Activated CD8-positive, alpha-beta T cell treated with anti-CD3 and anti-CD28 coated beads for 36 hours (primary cell): ENCODE measurements around the gene KRTAP5-6. TPM values are rescaled to one million over a fixed set of nuclear protein-coding genes. Genes with fewer than 3 reads are reported as not detected.
"Not testable (repeated sequence)": the region's sequence is repeated elsewhere in the genome, so short reads cannot be mapped to it uniquely, and the experiment has no call there.

Experiments used
- ATAC-seq: fragments of 200-7000 bp; cut with Tn5 transposase; one replicate; pipeline ENCODE4 v1.10.0; 2021; ENCODE audit warnings: mild to moderate bottlenecking, moderate library complexity
- CTCF ChIA-PET: fragments of 350-600 bp; sonication (Branson Sonifier 250); formaldehyde crosslinking; loops from one replicate; lab custom pipeline; 2021; ENCODE audit warnings: antibody characterized with exemption; lab: Charles Lee
- POLR2A ChIA-PET: fragments of 350-600 bp; sonication (Branson Sonifier 250); formaldehyde crosslinking; loops from one replicate; lab custom pipeline; 2021; ENCODE audit warnings: antibody characterized with exemption; lab: Charles Lee
- DNase-seq: peaks from one replicate; pipeline ENCODE4 v3.0.0-alpha.2; 2020
- H3K27ac Mint-ChIP-seq: one replicate; pipeline ENCODE4 v1.8.0; 2021; ENCODE audit warnings: mild to moderate bottlenecking, mixed read lengths
- H3K27me3 Mint-ChIP-seq: one replicate; pipeline ENCODE4 v1.8.0; 2021; ENCODE audit warnings: mixed read lengths
- H3K36me3 Mint-ChIP-seq: one replicate; pipeline ENCODE4 v1.8.0; 2021; ENCODE audit warnings: low read depth, mixed read lengths
- H3K4me1 Mint-ChIP-seq: one replicate; pipeline ENCODE4 v1.8.0; 2021; ENCODE audit warnings: low read depth, mixed read lengths
- H3K4me3 Mint-ChIP-seq: one replicate; pipeline ENCODE4 v1.8.0; 2021; ENCODE audit warnings: mild to moderate bottlenecking, moderate library complexity, mixed read lengths
- H3K9me3 Mint-ChIP-seq: one replicate; pipeline ENCODE4 v1.8.0; 2021; ENCODE audit warnings: mixed read lengths
- intact Hi-C: fragments of 100-400 bp; cut with micrococcal nuclease; formaldehyde crosslinking; loops from one replicate; pipeline ENCODE4 v1.10.0; 2022
- total RNA-seq, 2 experiments: library from RNA; stranded (reverse); gene quantifications; one replicate each; pipeline ENCODE4 v1.2.3, GENCODE V29; 2021
- TF ChIP-seq, protein P1 (sequence below): fragments of 200-600 bp; IDR thresholded peaks from one replicate; pipeline ENCODE4 v1.8.0; 2022; ENCODE audit warnings: antibody characterized with exemption, mild to moderate bottlenecking

KRTAP5-6 gene
- total RNA-seq, 2 experiments from 2014 or later = not detected

DNA sequence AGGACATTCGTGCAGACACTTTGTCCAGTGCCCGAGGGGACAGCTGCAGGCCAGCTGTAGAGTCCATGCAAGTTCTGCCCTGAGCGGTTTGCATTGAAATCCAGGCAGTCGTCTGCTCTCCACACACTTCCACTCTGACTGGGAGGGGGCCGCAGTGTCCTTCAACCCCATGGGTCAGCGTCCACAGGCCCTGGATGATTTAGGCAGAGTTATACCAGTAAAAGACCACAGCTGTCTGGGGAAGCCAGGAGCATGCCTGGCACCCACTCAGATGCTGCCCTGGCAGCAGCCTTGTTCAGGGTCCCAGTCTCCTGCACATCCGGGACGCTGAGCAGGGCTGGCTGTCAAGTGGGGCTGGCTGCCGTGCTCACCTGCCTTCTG lies 40.9 kb upstream of the KRTAP5-6 start:
- no peaks in the 10 kb centered on the region for H3K4me1 Mint-ChIP-seq
- H3K27ac Mint-ChIP-seq = no peak overlapping the region
- TF ChIP-seq, protein P1, sequence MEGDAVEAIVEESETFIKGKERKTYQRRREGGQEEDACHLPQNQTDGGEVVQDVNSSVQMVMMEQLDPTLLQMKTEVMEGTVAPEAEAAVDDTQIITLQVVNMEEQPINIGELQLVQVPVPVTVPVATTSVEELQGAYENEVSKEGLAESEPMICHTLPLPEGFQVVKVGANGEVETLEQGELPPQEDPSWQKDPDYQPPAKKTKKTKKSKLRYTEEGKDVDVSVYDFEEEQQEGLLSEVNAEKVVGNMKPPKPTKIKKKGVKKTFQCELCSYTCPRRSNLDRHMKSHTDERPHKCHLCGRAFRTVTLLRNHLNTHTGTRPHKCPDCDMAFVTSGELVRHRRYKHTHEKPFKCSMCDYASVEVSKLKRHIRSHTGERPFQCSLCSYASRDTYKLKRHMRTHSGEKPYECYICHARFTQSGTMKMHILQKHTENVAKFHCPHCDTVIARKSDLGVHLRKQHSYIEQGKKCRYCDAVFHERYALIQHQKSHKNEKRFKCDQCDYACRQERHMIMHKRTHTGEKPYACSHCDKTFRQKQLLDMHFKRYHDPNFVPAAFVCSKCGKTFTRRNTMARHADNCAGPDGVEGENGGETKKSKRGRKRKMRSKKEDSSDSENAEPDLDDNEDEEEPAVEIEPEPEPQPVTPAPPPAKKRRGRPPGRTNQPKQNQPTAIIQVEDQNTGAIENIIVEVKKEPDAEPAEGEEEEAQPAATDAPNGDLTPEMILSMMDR = no peak
- H3K36me3 Mint-ChIP-seq = no peaks in the 10 kb centered on the region
- CTCF ChIA-PET = no interaction called here
- POLR2A ChIA-PET = no interaction called here
- intact Hi-C loops = no loop called here
- no peaks in the 10 kb centered on the region for H3K9me3 Mint-ChIP-seq
- DNase-seq (no peak), ATAC-seq (no peak)
- peaks cover 29% of the 10 kb centered on the region for H3K27me3 Mint-ChIP-seq
- no peak overlapping the region for H3K4me3 Mint-ChIP-seq

DNA sequence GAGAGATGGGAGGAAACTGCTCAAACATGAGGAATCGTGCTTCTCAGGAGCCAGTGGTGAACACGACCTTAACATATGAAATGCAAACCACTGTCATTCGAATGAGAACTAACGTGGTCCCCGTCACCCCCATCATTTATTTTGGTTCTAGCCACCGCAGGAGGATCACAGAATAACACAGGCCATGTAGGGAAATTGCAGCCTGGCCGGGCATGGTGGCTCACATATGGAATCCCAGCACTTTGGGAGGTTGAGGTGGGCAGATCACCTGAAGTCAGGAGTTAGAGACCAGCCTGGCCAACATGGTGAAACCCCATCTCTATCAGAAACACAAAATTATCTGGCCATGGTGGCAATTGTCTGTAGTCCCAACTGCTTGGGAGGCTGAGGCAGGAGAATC lies 40.3 kb upstream of the KRTAP5-6 start:
- ChIA-PET CTCF (no interaction called here), POLR2A (no interaction called here)
- ATAC-seq = no peak
- Mint-ChIP-seq H3K4me1 (no peaks in the 10 kb centered on the region), H3K9me3 (no peaks in the 10 kb centered on the region), H3K27me3 (peaks cover 32% of the 10 kb centered on the region), H3K4me3 (no peak overlapping the region), H3K36me3 (no peaks in the 10 kb centered on the region), H3K27ac (no peak overlapping the region)
- DNase-seq = no peak
- intact Hi-C loops = no loop called here
- TF ChIP-seq, protein P1 = no peak

DNA sequence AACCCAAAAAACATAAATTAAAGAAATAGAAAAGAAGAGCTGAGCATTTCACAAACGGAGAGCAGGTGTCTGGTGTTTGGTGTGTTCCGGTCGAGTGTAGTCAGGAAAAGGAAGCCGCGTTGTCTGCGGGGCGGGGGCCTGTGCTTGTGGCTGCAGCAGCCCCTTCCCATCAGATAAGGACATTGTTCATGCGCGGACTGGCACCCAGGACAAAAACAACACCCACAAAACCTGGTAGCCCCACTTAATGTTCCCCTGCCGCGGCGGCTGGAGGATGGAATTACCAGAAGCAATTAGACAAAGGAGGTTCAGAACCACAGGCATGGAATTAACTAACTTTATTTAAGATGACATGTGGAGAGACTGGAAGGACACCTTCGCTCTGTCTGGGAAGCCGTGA lies 37.5 kb upstream of the KRTAP5-6 start:
- Mint-ChIP-seq H3K4me1 (no peaks in the 10 kb centered on the region), H3K9me3 (no peaks in the 10 kb centered on the region), H3K27ac (no peak overlapping the region), H3K27me3 (peaks cover 36% of the 10 kb centered on the region), H3K4me3 (no peak overlapping the region), H3K36me3 (no peaks in the 10 kb centered on the region)
- DNase-seq (no peak), ATAC-seq (no peak)
- TF ChIP-seq, protein P1 = no peak
- ChIA-PET CTCF (interaction anchor here (0.6 to 1.0 kb wide), 2 partner anchors 34 to 173 kb away, joined by 3 read pairs; no protein-coding TSS in a partner anchor), POLR2A (no interaction called here)
- intact Hi-C loops = no loop called here

DNA sequence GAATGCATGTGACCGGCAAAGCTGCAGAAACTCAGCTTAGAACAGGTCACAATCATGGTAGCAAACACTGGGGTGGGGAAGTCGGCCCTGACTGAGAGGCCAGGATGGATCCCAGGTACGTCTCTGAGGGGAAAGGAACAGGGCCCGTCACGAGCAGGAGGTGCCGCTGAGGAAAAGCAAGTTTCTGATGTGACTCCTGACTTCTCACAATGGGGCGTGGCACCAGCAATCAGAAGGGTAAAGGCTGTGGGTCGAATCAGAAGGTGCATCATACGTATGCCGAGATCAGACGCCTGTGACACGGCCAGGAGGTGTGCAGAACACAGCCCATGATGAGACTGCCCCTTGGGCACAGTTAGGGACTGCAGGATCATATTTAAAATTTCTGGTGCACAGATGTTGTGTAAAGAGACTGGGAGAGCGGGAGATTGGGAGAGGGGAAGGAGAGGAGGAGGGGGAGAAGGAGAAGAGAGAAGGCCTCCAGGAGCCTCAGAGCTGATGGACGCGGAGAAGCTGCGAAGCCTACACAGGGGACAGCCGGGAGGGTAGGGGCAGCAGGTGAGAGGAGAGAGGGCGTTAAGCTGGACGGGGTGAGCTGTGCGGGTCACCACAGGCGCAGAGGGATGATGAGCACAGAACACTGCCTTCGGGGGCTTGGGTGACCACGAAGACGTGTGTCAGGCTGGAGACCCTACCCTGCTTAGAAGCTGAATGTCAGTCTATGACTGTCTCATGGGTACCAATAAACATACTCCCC lies 36.7 kb upstream of the KRTAP5-6 start:
- peaks cover 32% of the 10 kb centered on the region for H3K27me3 Mint-ChIP-seq
- TF ChIP-seq, protein P1 = no peak
- ChIA-PET POLR2A (no interaction called here), CTCF (no interaction called here)
- intact Hi-C loops = no loop called here
- H3K36me3 Mint-ChIP-seq = no peaks in the 10 kb centered on the region
- no peak overlapping the region for H3K4me3 Mint-ChIP-seq
- ATAC-seq (no peak), DNase-seq (no peak)
- no peak overlapping the region for H3K27ac Mint-ChIP-seq
- H3K9me3 Mint-ChIP-seq = no peaks in the 10 kb centered on the region
- H3K4me1 Mint-ChIP-seq = no peaks in the 10 kb centered on the region

DNA sequence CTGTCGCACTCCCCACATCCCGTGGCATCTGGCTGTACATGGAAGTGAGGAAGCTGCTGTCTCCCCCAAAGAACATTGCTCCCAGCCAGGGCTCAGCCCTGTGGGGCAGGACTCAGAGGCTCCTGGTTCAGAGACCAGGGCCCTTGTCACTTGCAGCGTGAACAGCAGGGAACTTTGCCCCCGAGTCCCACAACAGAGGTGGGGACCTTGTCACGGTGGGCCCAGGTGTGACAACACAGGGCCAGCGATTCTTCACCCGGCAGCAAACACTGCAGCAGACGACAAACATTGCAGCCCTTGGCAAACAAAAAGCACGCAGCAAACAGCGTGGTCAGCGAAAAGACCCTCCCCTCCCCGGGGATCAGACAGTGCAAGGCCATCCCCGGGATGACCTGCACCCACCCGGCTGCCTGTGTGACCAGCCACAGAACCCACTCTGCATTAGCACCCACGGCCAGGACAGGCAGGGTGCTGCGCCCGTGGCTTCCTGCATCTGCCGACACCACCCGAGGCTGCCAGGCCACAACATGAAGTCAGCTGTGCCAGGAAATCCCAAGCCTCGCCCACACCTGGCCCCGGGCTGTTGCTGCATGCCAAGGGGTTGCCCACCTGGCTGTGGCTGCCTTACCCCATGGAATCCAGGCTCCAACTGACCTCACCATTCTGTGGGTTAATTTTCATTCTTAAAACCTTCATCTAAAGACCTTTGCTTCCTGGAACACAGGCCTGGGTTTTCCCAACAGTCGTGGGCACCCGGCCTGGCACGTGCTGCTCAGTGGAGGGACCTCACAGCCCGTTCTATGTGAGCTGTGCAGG lies 35.3 kb upstream of the KRTAP5-6 start:
- POLR2A ChIA-PET, H3K27ac Mint-ChIP-seq, H3K9me3 Mint-ChIP-seq, H3K4me3 Mint-ChIP-seq, ATAC-seq, H3K4me1 Mint-ChIP-seq, H3K36me3 Mint-ChIP-seq, CTCF ChIA-PET, intact Hi-C loops, DNase-seq: not testable (repeated sequence)
- peaks cover 28% of the 10 kb centered on the region for H3K27me3 Mint-ChIP-seq

DNA sequence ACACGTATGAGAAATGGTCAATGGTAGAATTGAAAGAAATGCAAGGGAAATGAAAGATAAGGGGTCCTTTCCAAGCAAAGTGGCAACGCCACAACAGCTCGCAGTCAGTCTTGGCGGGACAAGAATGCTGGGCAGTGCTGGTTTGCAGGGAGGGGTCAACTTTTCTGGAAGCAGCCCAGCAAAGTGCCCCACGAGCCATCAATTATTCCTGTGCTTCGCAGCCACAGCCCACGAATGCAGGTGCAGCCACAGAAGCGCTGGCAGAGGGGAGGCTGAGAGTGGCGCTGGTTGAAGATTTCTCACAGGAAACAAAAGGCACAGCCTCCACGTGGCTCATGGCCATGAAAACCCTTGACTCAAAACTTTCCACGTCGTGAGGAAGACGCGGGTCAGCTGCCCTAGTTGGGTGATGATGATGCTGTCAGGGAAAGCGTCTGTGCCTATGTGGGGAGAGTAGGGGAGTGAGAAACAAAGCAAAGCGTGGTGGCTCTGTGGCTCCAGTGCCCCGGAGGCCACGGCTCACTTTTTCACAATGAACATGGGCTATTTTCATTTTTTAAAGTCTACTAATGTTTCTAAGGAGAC lies 34.2 kb upstream of the KRTAP5-6 start:
- H3K4me1 Mint-ChIP-seq, DNase-seq, CTCF ChIA-PET, ATAC-seq, H3K27ac Mint-ChIP-seq, H3K4me3 Mint-ChIP-seq, POLR2A ChIA-PET, H3K36me3 Mint-ChIP-seq, H3K9me3 Mint-ChIP-seq, intact Hi-C loops: not testable (repeated sequence)
- H3K27me3 Mint-ChIP-seq = peaks cover 28% of the 10 kb centered on the region
